H9 (cell line): ENCODE results near the gene SH3BGR. TPM values are rescaled to one million over a fixed set of nuclear protein-coding genes. Genes with fewer than 3 reads are reported as not detected.

Experiments
- DNase-seq: peaks from one replicate; pipeline ENCODE4 v3.0.0-alpha.2; 2017
- H2AFZ ChIP-seq: one replicate; pipeline ENCODE4 v1.6.1; 2013; ENCODE audit warnings: mild to moderate bottlenecking, low read length, control low read depth, moderate library complexity
- H2AK5ac ChIP-seq: 2 replicates; pipeline ENCODE4 v1.6.1; 2013; ENCODE audit warnings: low read length, control low read depth, mixed read lengths; ENCODE audit not compliant: insufficient read length
- H2BK120ac ChIP-seq: one replicate; pipeline ENCODE4 v1.6.1; 2013; ENCODE audit warnings: low read depth, mild to moderate bottlenecking, low read length, control low read depth, inconsistent platforms; ENCODE audit not compliant: poor library complexity, severe bottlenecking
- H2BK12ac ChIP-seq: 2 replicates; pipeline ENCODE4 v1.6.1; 2013; ENCODE audit warnings: low read length, control low read depth, mixed read lengths, low read depth; ENCODE audit not compliant: insufficient read length
- H2BK15ac ChIP-seq: 2 replicates; pipeline ENCODE4 v1.6.1; 2013; ENCODE audit warnings: low read depth, low read length, control low read depth
- H2BK20ac ChIP-seq: one replicate; pipeline ENCODE4 v1.6.1; 2013; ENCODE audit warnings: low read depth, mild to moderate bottlenecking, low read length, control low read depth, inconsistent platforms; ENCODE audit not compliant: poor library complexity, severe bottlenecking
- H2BK5ac ChIP-seq: 2 replicates; pipeline ENCODE4 v1.6.1; 2013; ENCODE audit warnings: low read length, control low read depth, mixed read lengths; ENCODE audit not compliant: insufficient read length
- H3K14ac ChIP-seq: 2 replicates; pipeline ENCODE4 v1.6.1; 2013; ENCODE audit warnings: low read length, control low read depth; ENCODE audit not compliant: insufficient read depth
- H3K18ac ChIP-seq: 2 replicates; pipeline ENCODE4 v1.6.1; 2013; ENCODE audit warnings: low read depth, mild to moderate bottlenecking, mixed read lengths, low read length, control low read depth; ENCODE audit not compliant: insufficient read length
- H3K23ac ChIP-seq: 2 replicates; pipeline ENCODE4 v1.6.1; 2013; ENCODE audit warnings: low read length, control low read depth, mixed read lengths, low read depth; ENCODE audit not compliant: insufficient read length
- H3K23me2 ChIP-seq: 2 replicates; pipeline ENCODE4 v1.6.1; 2013; ENCODE audit warnings: low read depth, mild to moderate bottlenecking, mixed read lengths, low read length, control low read depth; ENCODE audit not compliant: insufficient read length, poor library complexity, severe bottlenecking
- H3K27ac ChIP-seq: 2 replicates; pipeline ENCODE4 v1.5.1; 2013; ENCODE audit warnings: low read length, control low read depth, mixed read lengths, low read depth; ENCODE audit not compliant: insufficient read length
- H3K27me3 ChIP-seq: 2 replicates; pipeline ENCODE4 v1.6.1; 2013; ENCODE audit warnings: low read length, control low read depth, inconsistent platforms; ENCODE audit not compliant: insufficient read depth
- H3K4ac ChIP-seq: 2 replicates; pipeline ENCODE4 v1.6.1; 2013; ENCODE audit warnings: low read depth, mild to moderate bottlenecking, control low read depth, inconsistent platforms, low read length, moderate library complexity
- H3K4me1 ChIP-seq: 2 replicates; pipeline ENCODE4 v1.6.1; 2013; ENCODE audit warnings: low read length, control low read depth, inconsistent platforms; ENCODE audit not compliant: insufficient read depth
- H3K4me2 ChIP-seq: 2 replicates; pipeline ENCODE4 v1.6.1; 2013; ENCODE audit warnings: low read length, control low read depth, mixed read lengths; ENCODE audit not compliant: insufficient read length, insufficient read depth
- H3K56ac ChIP-seq: 2 replicates; pipeline ENCODE4 v1.6.1; 2013; ENCODE audit warnings: low read depth, mild to moderate bottlenecking, mixed read lengths, low read length, control low read depth; ENCODE audit not compliant: insufficient read length
- H3K79me1 ChIP-seq: 2 replicates; pipeline ENCODE4 v1.6.1; 2013; ENCODE audit warnings: low read depth, mild to moderate bottlenecking, moderate library complexity, low read length, control low read depth, inconsistent platforms; ENCODE audit not compliant: insufficient read depth, poor library complexity, severe bottlenecking
- H3K79me2 ChIP-seq: 2 replicates; pipeline ENCODE4 v1.6.1; 2013; ENCODE audit warnings: low read length, control low read depth, inconsistent platforms; ENCODE audit not compliant: insufficient read depth
- H3K9ac ChIP-seq: 2 replicates; pipeline ENCODE4 v1.6.1; 2013; ENCODE audit warnings: low read length, control low read depth, mixed read lengths; ENCODE audit not compliant: insufficient read length; ENCODE audit errors: extremely low read depth
- H3K9me3 ChIP-seq: one replicate; pipeline ENCODE4 v1.6.1; 2013; ENCODE audit warnings: low read depth, low read length, inconsistent platforms; ENCODE audit not compliant: control insufficient read depth
- H3T11ph ChIP-seq: one replicate; pipeline ENCODE4 v1.6.1; 2013; ENCODE audit warnings: mild to moderate bottlenecking, low read length, control low read depth, inconsistent platforms
- H4K20me1 ChIP-seq: one replicate; pipeline ENCODE4 v1.6.1; 2013; ENCODE audit not compliant: control insufficient read depth, insufficient read length, insufficient read depth
- H4K5ac ChIP-seq: 2 replicates; pipeline ENCODE4 v1.6.1; 2013; ENCODE audit warnings: low read depth, mild to moderate bottlenecking, mixed read lengths, low read length, control low read depth; ENCODE audit not compliant: insufficient read length
- H4K8ac ChIP-seq: replicated peaks from 2 replicates; pipeline ENCODE4 v1.6.1; 2013; ENCODE audit warnings: low read length, control low read depth, mixed read lengths, low read depth; ENCODE audit not compliant: insufficient read length
- H4K91ac ChIP-seq: 2 replicates; pipeline ENCODE4 v1.6.1; 2013; ENCODE audit warnings: low read depth, mild to moderate bottlenecking, moderate library complexity, mixed read lengths, low read length, control low read depth; ENCODE audit not compliant: insufficient read length
- H3K27ac Mint-ChIP-seq, 3 experiments: 2 replicates in 2 of 3; 3 replicates in 1 of 3; pipeline ENCODE4 v1.8.0; 2020 to 2021; ENCODE audit warnings: mixed read lengths in 3 of 3, mild to moderate bottlenecking in 1 of 3, moderate library complexity in 1 of 3
- H3K27me3 Mint-ChIP-seq: 2 replicates; pipeline ENCODE4 v1.8.0; 2021; ENCODE audit warnings: low read depth, mild to moderate bottlenecking, moderate library complexity, mixed read lengths
- H3K36me3 Mint-ChIP-seq, 3 experiments: 2 replicates in 2 of 3; 3 replicates in 1 of 3; pipeline ENCODE4 v1.8.0; 2020 to 2021; ENCODE audit warnings: low read depth in 3 of 3, mixed read lengths in 3 of 3; ENCODE audit not compliant: insufficient read depth in 1 of 3
- H3K4me1 Mint-ChIP-seq, 2 experiments: 2 replicates each; pipeline ENCODE4 v1.8.0; 2020; ENCODE audit warnings: mixed read lengths in 2 of 2
- H3K4me3 Mint-ChIP-seq, 2 experiments: 2 replicates in 1 of 2; 3 replicates in 1 of 2; pipeline ENCODE4 v1.8.0; 2020 to 2021; ENCODE audit warnings: mild to moderate bottlenecking in 2 of 2, mixed read lengths in 2 of 2, moderate library complexity in 1 of 2
- H3K9me3 Mint-ChIP-seq, 2 experiments: 2 replicates in 1 of 2; 3 replicates in 1 of 2; pipeline ENCODE4 v1.8.0; 2020; ENCODE audit warnings: mild to moderate bottlenecking in 2 of 2, mixed read lengths in 2 of 2, moderate library complexity in 1 of 2
- CTCF ChIP-seq: fragments of 200-600 bp; sonication (generic); conservative IDR thresholded peaks from 3 replicates; pipeline ENCODE4 v1.8.0; 2021; ENCODE audit warnings: antibody characterized with exemption, mild to moderate bottlenecking
- WGBS: extraction: QIAGEN DNeasy Blood & Tissue Kit; methylation state at CpG from one replicate; pipeline ENCODE4 v1.1.7; 2013; ENCODE audit warnings: missing lambda C conversion rate, low lambda C conversion rate, mixed read lengths; ENCODE audit not compliant: insufficient read length; ENCODE audit errors: extremely low coverage; 5-methylcytosine and 5-hydroxymethylcytosine counted together
- total RNA-seq: library from RNA; stranded (reverse); gene quantifications from 2 replicates; pipeline ENCODE4 v1.2.1, GENCODE V29; 2021

The SH3BGR gene
- total RNA-seq, 1 experiment from 2014 or later = 2.9 TPM

- Histone ChIP-seq H2BK15ac (no peak overlapping the region), H4K20me1 (no peaks in the 10 kb centered on the region), H3K56ac (no peak overlapping the region), H3K23ac (no peak overlapping the region), H3K4ac (no peak overlapping the region), H3K14ac (no peak overlapping the region), H3K4me2 (no peak overlapping the region), H2AK5ac (no peak overlapping the region), H3K18ac (no peak overlapping the region), H3K4me1 (no peaks in the 10 kb centered on the region), H3K9ac (no peak overlapping the region), H3K9me3 (no peaks in the 10 kb centered on the region), H4K91ac (no peak overlapping the region), H3T11ph (no peak overlapping the region), H3K79me2 (no peaks in the 10 kb centered on the region), H3K23me2 (no peaks in the 10 kb centered on the region), H4K5ac (no peak overlapping the region), H2BK20ac (no peak overlapping the region), H2BK12ac (no peak overlapping the region), H2BK120ac (no peak overlapping the region), H3K79me1 (no peaks in the 10 kb centered on the region), H3K27me3 (no peaks in the 10 kb centered on the region), H3K27ac (no peak overlapping the region), H2BK5ac (no peak overlapping the region), H4K8ac (no peak overlapping the region), H2AFZ (no peak overlapping the region)
- no peak overlapping the region for H3K4me3 Mint-ChIP-seq
- peaks cover 13 to 16% of the 10 kb centered on the region in 2 experiments for H3K4me1 Mint-ChIP-seq
- no peaks in the 10 kb centered on the region for H3K27me3 Mint-ChIP-seq
- no peaks in the 10 kb centered on the region for H3K9me3 Mint-ChIP-seq
- no peak overlapping the region for H3K27ac Mint-ChIP-seq
- H3K36me3 Mint-ChIP-seq = peaks cover 0 to 5% (median 2%) of the 10 kb centered on the region in 3 experiments; a peak in 3 of 7 replicates
- WGBS = no CpG with 5 or more reads among the region's 2 CpGs
- DNase-seq = no peak
- TF ChIP-seq CTCF = no peak
Observed at GRCh38 chr21:39474611-39475010, 22.8 kb downstream of the SH3BGR start.
